ENCODE measurements around the gene PRXL2A.

GRCh38 chr10:80480852-80481251 is 72.5 kb downstream of the PRXL2A start:
- TF ChIP-seq GABPA (IDR thresholded peaks at IDR 0.05; ENCODE audit: low read depth) (no peak), RXRA (IDR thresholded peaks at IDR 0.05; ENCODE audit: borderline replicate concordance, low read depth) (no peak), EZH2phosphoT487 (IDR thresholded peaks at IDR 0.05; ENCODE audit: borderline replicate concordance, low read depth) (no peak), CTCF (IDR thresholded peaks at IDR 0.05) (no peak), EP300 (IDR thresholded peaks at IDR 0.05; ENCODE audit: borderline replicate concordance in 1 of 2, low read depth in 1 of 2, low read length in 1 of 2) (no peak), IRF3 (IDR thresholded peaks at IDR 0.05; ENCODE audit: low read depth, low read length) (no peak), TAF1 (IDR thresholded peaks at IDR 0.05; ENCODE audit: borderline replicate concordance, low read depth, low read length) (no peak), USF2 (IDR thresholded peaks at IDR 0.05; ENCODE audit: borderline replicate concordance, low read depth, low read length) (no peak), NFIC (IDR thresholded peaks at IDR 0.05; ENCODE audit: borderline replicate concordance) (no peak), POLR2AphosphoS5 (IDR thresholded peaks at IDR 0.05; ENCODE audit: low read depth, low read length) (no peak), MAX (IDR thresholded peaks at IDR 0.05; ENCODE audit: low read depth) (no peak), SMC3 (IDR thresholded peaks at IDR 0.05; ENCODE audit: low read depth, low read length) (no peak), MEF2A (IDR thresholded peaks at IDR 0.05; ENCODE audit: borderline replicate concordance, low read depth) (no peak)

All from SK-N-SH (cell line).